Upper lobe of right lung (tissue), 1 donor: ENCODE data around the gene BAG5. TPM values are rescaled to one million over a fixed set of nuclear protein-coding genes. Genes with fewer than 3 reads are reported as not detected.

Experiments used
- ATAC-seq: fragments of 200-7000 bp; cut with Tn5 transposase; one replicate; pipeline ENCODE4 v1.9.1; 2020; ENCODE audit warnings: mild to moderate bottlenecking, moderate library complexity
- DNase-seq: peaks from one replicate; pipeline ENCODE4 v3.0.0-alpha.2; 2020
- H3K27ac ChIP-seq: fragments of 200-600 bp; one replicate; pipeline ENCODE4 v1.8.0; 2022
- H3K27me3 ChIP-seq: fragments of 200-600 bp; one replicate; pipeline ENCODE4 v1.8.0; 2022; ENCODE audit warnings: mild to moderate bottlenecking
- H3K36me3 ChIP-seq: fragments of 200-600 bp; one replicate; pipeline ENCODE4 v1.8.0; 2022
- H3K4me1 ChIP-seq: fragments of 200-600 bp; one replicate; pipeline ENCODE4 v1.8.0; 2022
- H3K4me3 ChIP-seq: fragments of 200-600 bp; one replicate; pipeline ENCODE4 v1.8.0; 2022; ENCODE audit warnings: mild to moderate bottlenecking
- H3K9me3 ChIP-seq: fragments of 200-600 bp; one replicate; pipeline ENCODE4 v1.8.0; 2022
- intact Hi-C: fragments of 100-400 bp; cut with DNase I; formaldehyde crosslinking; loops from one replicate; pipeline ENCODE4 v1.11.0; 2022
- total RNA-seq: library from RNA; stranded (reverse); fragmentation: NEBNext Ultra II Directional; extraction: Animal tissue kit (Norgen Biotek cat#: 25700); gene quantifications from one replicate; pipeline ENCODE4 v1.2.1, GENCODE V29; 2021
- TF ChIP-seq, protein P1 (sequence below): fragments of 200-600 bp; IDR thresholded peaks from one replicate; pipeline ENCODE4 v1.8.0; 2022; ENCODE audit warnings: antibody characterized with exemption
- donor health status: DM: no; HTN: yes; CAD: no; lungs with severe emphysema.

Gene BAG5
- total RNA-seq, 1 donor from 2014 or later = 33.0 TPM

DNA sequence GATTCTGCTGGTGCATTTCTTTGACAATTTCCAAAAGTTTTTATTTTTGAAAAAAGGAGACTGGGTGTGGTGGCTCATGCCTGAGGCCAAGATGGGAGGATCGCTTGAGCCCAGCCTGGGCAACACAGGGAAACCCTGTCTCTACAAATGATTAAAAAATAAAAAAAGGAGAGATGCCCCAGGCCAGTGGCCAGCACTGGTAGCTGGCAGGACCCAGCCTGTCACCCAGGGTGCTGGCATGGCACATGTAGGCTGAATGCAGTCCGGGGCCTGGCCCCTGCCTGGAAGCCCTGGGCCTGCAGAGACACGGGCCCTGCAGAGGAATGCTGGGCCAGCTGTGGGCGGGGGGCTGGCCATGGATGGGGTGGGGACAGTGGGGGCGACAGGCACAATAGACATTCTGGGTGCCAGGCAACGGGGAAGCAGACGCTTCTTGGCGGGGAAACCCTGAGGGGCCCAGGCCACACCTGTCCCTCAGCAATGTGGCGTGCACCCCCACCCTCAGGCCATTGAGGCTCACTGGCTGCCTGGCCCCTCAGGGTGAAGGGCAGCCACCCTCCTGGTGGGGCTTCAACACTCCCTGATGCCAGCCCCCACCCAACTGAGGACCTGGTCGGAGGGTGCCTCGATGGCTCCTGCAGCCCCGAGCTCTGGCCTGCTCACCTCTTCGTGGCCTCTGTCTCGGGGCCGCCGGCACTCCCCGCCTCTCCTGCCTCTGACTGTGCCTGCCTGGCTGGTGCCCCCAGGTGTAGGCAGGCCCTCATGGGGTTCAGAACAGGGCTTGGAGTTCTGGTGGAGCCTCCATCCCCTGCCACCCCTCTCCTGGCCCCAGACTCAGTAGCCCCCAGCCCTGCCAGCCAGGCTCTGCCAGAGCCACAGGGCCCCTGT, 21.4 kb downstream of the BAG5 start:
- Histone ChIP-seq H3K9me3 (no peaks in the 10 kb centered on the region), H3K27me3 (no peaks in the 10 kb centered on the region), H3K27ac (peak overlapping the region; percentile 81), H3K4me3 (no peak overlapping the region), H3K36me3 (no peaks in the 10 kb centered on the region), H3K4me1 (peaks cover 60% of the 10 kb centered on the region)
- intact Hi-C loops = no loop called here
- TF ChIP-seq, protein P1, sequence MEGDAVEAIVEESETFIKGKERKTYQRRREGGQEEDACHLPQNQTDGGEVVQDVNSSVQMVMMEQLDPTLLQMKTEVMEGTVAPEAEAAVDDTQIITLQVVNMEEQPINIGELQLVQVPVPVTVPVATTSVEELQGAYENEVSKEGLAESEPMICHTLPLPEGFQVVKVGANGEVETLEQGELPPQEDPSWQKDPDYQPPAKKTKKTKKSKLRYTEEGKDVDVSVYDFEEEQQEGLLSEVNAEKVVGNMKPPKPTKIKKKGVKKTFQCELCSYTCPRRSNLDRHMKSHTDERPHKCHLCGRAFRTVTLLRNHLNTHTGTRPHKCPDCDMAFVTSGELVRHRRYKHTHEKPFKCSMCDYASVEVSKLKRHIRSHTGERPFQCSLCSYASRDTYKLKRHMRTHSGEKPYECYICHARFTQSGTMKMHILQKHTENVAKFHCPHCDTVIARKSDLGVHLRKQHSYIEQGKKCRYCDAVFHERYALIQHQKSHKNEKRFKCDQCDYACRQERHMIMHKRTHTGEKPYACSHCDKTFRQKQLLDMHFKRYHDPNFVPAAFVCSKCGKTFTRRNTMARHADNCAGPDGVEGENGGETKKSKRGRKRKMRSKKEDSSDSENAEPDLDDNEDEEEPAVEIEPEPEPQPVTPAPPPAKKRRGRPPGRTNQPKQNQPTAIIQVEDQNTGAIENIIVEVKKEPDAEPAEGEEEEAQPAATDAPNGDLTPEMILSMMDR = no peak
- ATAC-seq (no peak), DNase-seq (no peak)

GRCh38 chr14:103539056-103539825, 23.2 kb downstream of the BAG5 start:
- peaks cover 9% of the 10 kb centered on the region for H3K36me3 ChIP-seq
- ATAC-seq (no peak), DNase-seq (no peak)
- no peaks in the 10 kb centered on the region for H3K9me3 ChIP-seq
- H3K27me3 ChIP-seq = no peaks in the 10 kb centered on the region
- H3K4me3 ChIP-seq = no peak overlapping the region
- intact Hi-C loops = no loop called here
- TF ChIP-seq, protein P1 = no peak
- H3K4me1 ChIP-seq = peaks cover 56% of the 10 kb centered on the region
- peak overlapping the region; percentile 47 for H3K27ac ChIP-seq

- Histone ChIP-seq H3K4me3 (no peak overlapping the region), H3K36me3 (peaks cover 16% of the 10 kb centered on the region), H3K4me1 (peaks cover 48% of the 10 kb centered on the region), H3K9me3 (no peaks in the 10 kb centered on the region), H3K27ac (peak overlapping the region; percentile 47), H3K27me3 (no peaks in the 10 kb centered on the region)
- DNase-seq (no peak), ATAC-seq (no peak)
- intact Hi-C loops = no loop called here
- TF ChIP-seq, protein P1 = no peak
Observed at GRCh38 chr14:103538291-103539055, 24.0 kb downstream of the BAG5 start.

DNA sequence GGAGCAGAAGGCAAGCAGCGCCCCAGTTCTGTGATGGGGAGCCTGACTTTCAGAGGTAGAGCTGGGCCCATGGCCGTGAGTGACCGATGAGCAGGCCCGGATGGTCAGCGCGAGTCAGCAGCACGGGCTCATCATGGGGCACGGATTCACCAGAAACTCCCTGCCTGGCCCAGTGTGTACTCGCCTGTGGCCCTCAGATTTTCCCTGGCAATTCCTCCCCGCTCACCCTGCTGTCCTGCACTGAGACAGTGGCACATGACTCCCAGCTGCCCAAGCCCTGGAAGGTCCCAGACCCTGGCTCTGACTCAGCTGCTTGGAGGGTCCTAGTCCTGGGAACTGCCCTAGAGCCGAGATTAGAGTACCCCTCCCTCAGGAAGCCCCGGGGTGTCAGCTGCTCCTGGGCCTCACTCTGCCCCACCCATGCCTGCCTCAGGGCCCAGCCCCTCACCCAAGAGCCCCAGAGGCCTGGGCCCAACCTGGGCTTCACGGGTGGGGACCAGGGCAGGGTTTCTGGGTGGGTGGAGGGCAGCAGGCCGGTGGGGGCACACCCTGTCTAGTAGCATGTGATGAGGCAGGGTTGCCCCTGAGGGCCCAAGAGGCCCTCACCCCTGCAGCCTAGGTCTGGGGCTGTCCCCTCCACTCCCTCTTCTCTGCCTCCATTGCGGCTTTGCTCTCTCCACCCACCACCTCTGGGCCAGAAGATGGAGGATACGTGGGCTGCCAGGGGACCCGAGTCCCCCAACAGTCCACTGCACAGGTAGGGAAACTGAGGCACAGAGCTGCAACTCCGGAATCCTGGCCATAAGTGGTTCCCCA, 25.1 kb downstream of the BAG5 start:
- H3K4me1 ChIP-seq = peaks cover 37% of the 10 kb centered on the region
- H3K27ac ChIP-seq = no peak overlapping the region
- intact Hi-C loops = no loop called here
- no peak for ATAC-seq
- no peaks in the 10 kb centered on the region for H3K27me3 ChIP-seq
- no peak for DNase-seq
- H3K36me3 ChIP-seq = peaks cover 21% of the 10 kb centered on the region
- no peak overlapping the region for H3K4me3 ChIP-seq
- TF ChIP-seq, protein P1 = no peak
- no peaks in the 10 kb centered on the region for H3K9me3 ChIP-seq

DNA sequence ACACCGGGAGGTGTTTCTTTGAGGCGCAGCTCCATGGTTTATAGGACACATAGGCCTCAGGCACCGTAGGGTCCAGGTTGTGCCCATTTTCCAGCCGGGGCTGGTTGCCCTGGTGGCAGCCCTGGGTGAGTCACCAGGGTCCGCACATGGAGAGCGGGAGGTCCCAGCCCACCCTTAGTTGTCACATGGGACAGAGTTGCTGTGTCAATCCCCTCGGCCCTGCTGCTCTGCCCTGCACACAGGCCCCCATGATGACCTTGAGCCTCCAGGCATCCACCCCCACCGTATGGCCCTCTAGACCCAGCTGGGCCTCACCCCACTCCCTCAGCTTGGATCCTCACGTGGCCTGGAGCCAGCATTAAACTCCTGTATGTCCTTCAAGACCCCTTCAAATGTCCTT, 25.8 kb downstream of the BAG5 start:
- Histone ChIP-seq H3K4me3 (no peak overlapping the region), H3K27ac (no peak overlapping the region), H3K9me3 (no peaks in the 10 kb centered on the region), H3K27me3 (no peaks in the 10 kb centered on the region), H3K4me1 (peaks cover 30% of the 10 kb centered on the region), H3K36me3 (peaks cover 21% of the 10 kb centered on the region)
- TF ChIP-seq, protein P1 = no peak
- ATAC-seq (no peak), DNase-seq (no peak)
- intact Hi-C loops = no loop called here
